OCI-LY7 (cell line): ENCODE results near the gene GALNT8.

Experiments
- EZH2phosphoT487 ChIP-seq: fragments of 200-600 bp; sonication (generic); IDR thresholded peaks from 2 replicates; pipeline ENCODE4 v1.6.1; 2018; ENCODE audit warnings: low read depth, borderline replicate concordance, mild to moderate bottlenecking, mixed run types, antibody characterized with exemption, low read length, moderate library complexity, mixed read lengths
- TF ChIP-seq, protein P1 (sequence below): fragments of 200-600 bp; sonication (generic); conservative IDR thresholded peaks from 2 replicates; pipeline ENCODE4 v1.5.1; 2014; ENCODE audit warnings: mild to moderate bottlenecking, antibody characterized with exemption, low read length, moderate library complexity, mixed read lengths

GRCh38 chr12:4701395-4702190 is 18.6 kb upstream of the GALNT8 start:
- TF ChIP-seq, protein P1, sequence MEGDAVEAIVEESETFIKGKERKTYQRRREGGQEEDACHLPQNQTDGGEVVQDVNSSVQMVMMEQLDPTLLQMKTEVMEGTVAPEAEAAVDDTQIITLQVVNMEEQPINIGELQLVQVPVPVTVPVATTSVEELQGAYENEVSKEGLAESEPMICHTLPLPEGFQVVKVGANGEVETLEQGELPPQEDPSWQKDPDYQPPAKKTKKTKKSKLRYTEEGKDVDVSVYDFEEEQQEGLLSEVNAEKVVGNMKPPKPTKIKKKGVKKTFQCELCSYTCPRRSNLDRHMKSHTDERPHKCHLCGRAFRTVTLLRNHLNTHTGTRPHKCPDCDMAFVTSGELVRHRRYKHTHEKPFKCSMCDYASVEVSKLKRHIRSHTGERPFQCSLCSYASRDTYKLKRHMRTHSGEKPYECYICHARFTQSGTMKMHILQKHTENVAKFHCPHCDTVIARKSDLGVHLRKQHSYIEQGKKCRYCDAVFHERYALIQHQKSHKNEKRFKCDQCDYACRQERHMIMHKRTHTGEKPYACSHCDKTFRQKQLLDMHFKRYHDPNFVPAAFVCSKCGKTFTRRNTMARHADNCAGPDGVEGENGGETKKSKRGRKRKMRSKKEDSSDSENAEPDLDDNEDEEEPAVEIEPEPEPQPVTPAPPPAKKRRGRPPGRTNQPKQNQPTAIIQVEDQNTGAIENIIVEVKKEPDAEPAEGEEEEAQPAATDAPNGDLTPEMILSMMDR: no peak
- TF ChIP-seq EZH2phosphoT487: no peak
